Immature natural killer cell (primary cell): Measurements from ENCODE around the gene LRMDA. TPM values are rescaled to one million over a fixed set of nuclear protein-coding genes. Genes with fewer than 3 reads are reported as not detected.

Experiments used
- DNase-seq, 3 donors: peaks; one replicate each; pipeline ENCODE4 v3.0.0; 2022; ENCODE audit warnings: mixed read lengths in 1 of 3
- H3K27ac Mint-ChIP-seq, 6 donors: one replicate each; pipeline ENCODE4 v1.8.0; 2020; ENCODE audit warnings: mixed read lengths in 6 of 6, mild to moderate bottlenecking in 5 of 6, inconsistent platforms in 4 of 6, moderate library complexity in 3 of 6
- H3K27me3 Mint-ChIP-seq, 3 donors: one replicate each; pipeline ENCODE4 v1.8.0; 2020 to 2021; ENCODE audit warnings: low read depth in 3 of 3, mild to moderate bottlenecking in 3 of 3, mixed read lengths in 3 of 3, moderate library complexity in 3 of 3, inconsistent platforms in 1 of 3
- H3K36me3 Mint-ChIP-seq, 3 donors: one replicate each; pipeline ENCODE4 v1.8.0; 2020; ENCODE audit warnings: mixed read lengths in 3 of 3, inconsistent platforms in 2 of 3, mild to moderate bottlenecking in 2 of 3
- H3K4me1 Mint-ChIP-seq, 2 donors: one replicate each; pipeline ENCODE4 v1.8.0; 2020; ENCODE audit warnings: inconsistent platforms in 2 of 2, mild to moderate bottlenecking in 2 of 2, mixed read lengths in 2 of 2, moderate library complexity in 1 of 2
- H3K4me3 Mint-ChIP-seq, 5 donors: one replicate each; pipeline ENCODE4 v1.8.0; 2020; ENCODE audit warnings: mild to moderate bottlenecking in 5 of 5, mixed read lengths in 5 of 5, inconsistent platforms in 3 of 5, moderate library complexity in 3 of 5
- H3K9me3 Mint-ChIP-seq, 6 donors: one replicate each; pipeline ENCODE4 v1.8.0; 2020; ENCODE audit warnings: mild to moderate bottlenecking in 6 of 6, mixed read lengths in 6 of 6, inconsistent platforms in 4 of 6, moderate library complexity in 3 of 6
- polyA plus RNA-seq, 3 donors: library from polyadenylated mRNA; unstranded; fragments of 300-500 nt; fragmentation: Illumina TruSeq; gene quantifications; one replicate each; pipeline ENCODE4 v1.2.3, GENCODE V29; 2021

Gene LRMDA
- polyA plus RNA-seq, 3 donors from 2014 or later = 1.7 to 14.2 (median 2.3) TPM

- no peak overlapping the region for H3K4me3 Mint-ChIP-seq
- DNase-seq = no peak
- no peaks in the 10 kb centered on the region for H3K4me1 Mint-ChIP-seq
- H3K27ac Mint-ChIP-seq = no peak overlapping the region
- no peaks in the 10 kb centered on the region for H3K36me3 Mint-ChIP-seq
- H3K27me3 Mint-ChIP-seq = peaks cover 0 to 2% (median 0%) of the 10 kb centered on the region in 3 donors
- no peaks in the 10 kb centered on the region for H3K9me3 Mint-ChIP-seq
These were observed 600.6 kb downstream of the LRMDA start for GRCh38 chr10:76031769-76032699.

GRCh38 chr10:76032700-76033039 lies 601.2 kb downstream of the LRMDA start:
- Mint-ChIP-seq H3K9me3 (no peaks in the 10 kb centered on the region), H3K4me3 (no peak overlapping the region), H3K36me3 (no peaks in the 10 kb centered on the region), H3K27ac (no peak overlapping the region), H3K27me3 (peaks cover 0 to 2% (median 0%) of the 10 kb centered on the region in 3 donors), H3K4me1 (no peaks in the 10 kb centered on the region)
- DNase-seq = no peak

GRCh38 chr10:76033457-76034196 lies 602.2 kb downstream of the LRMDA start:
- H3K27me3 Mint-ChIP-seq = peaks cover 0 to 2% (median 0%) of the 10 kb centered on the region in 3 donors
- DNase-seq = no peak
- H3K4me1 Mint-ChIP-seq = no peaks in the 10 kb centered on the region
- H3K36me3 Mint-ChIP-seq = no peaks in the 10 kb centered on the region
- H3K9me3 Mint-ChIP-seq = no peaks in the 10 kb centered on the region
- H3K4me3 Mint-ChIP-seq = no peak overlapping the region
- no peak overlapping the region for H3K27ac Mint-ChIP-seq

GRCh38 chr10:76034353-76035205 lies 603.2 kb downstream of the LRMDA start:
- no peak overlapping the region for H3K27ac Mint-ChIP-seq
- no peak for DNase-seq
- peaks cover 0 to 2% (median 0%) of the 10 kb centered on the region in 3 donors for H3K27me3 Mint-ChIP-seq
- H3K4me3 Mint-ChIP-seq = no peak overlapping the region
- H3K36me3 Mint-ChIP-seq = no peaks in the 10 kb centered on the region
- no peaks in the 10 kb centered on the region for H3K9me3 Mint-ChIP-seq
- H3K4me1 Mint-ChIP-seq = no peaks in the 10 kb centered on the region

GRCh38 chr10:76035206-76036110 lies 604.0 kb downstream of the LRMDA start:
- no peak for DNase-seq
- Mint-ChIP-seq H3K27me3 (peaks cover 0 to 7% (median 0%) of the 10 kb centered on the region in 3 donors), H3K4me3 (no peak overlapping the region), H3K4me1 (no peaks in the 10 kb centered on the region), H3K9me3 (peaks cover 0 to under 1% (median 0%) of the 10 kb centered on the region in 6 donors), H3K27ac (no peak overlapping the region), H3K36me3 (no peaks in the 10 kb centered on the region)

GRCh38 chr10:76036111-76036940 lies 604.9 kb downstream of the LRMDA start:
- peaks cover 0 to 7% (median 0%) of the 10 kb centered on the region in 3 donors for H3K27me3 Mint-ChIP-seq
- H3K36me3 Mint-ChIP-seq = no peaks in the 10 kb centered on the region
- H3K4me3 Mint-ChIP-seq = no peak overlapping the region
- H3K9me3 Mint-ChIP-seq = peaks cover 0 to 1% (median 0%) of the 10 kb centered on the region in 6 donors
- H3K4me1 Mint-ChIP-seq = no peaks in the 10 kb centered on the region
- H3K27ac Mint-ChIP-seq = no peak overlapping the region
- DNase-seq = peak; percentile 3 to 18 (median 11)

DNA sequence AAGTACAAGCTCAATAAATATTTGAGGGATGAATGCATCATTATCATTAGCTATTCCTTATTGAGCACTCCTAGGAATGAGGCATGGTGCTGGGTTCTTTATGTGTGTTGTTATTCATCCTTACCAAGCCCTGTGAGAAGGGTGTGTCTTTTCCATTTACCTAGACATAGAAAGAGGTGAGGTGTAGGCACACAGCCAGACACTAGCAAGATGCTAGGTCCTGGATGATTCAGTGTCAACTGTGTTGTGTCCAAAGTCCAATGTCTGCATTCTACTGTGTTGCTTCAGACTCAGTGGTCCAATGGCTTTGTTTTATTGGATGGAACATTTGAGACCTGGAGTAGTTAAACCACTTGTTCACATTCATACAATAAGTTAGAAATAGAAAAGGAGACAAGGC lies 605.5 kb downstream of the LRMDA start:
- H3K4me1 Mint-ChIP-seq = no peaks in the 10 kb centered on the region
- H3K27me3 Mint-ChIP-seq = peaks cover 0 to 5% (median 0%) of the 10 kb centered on the region in 3 donors
- no peak overlapping the region for H3K4me3 Mint-ChIP-seq
- DNase-seq = no peak
- H3K9me3 Mint-ChIP-seq = peaks cover 0 to 1% (median 0%) of the 10 kb centered on the region in 6 donors
- H3K27ac Mint-ChIP-seq = no peak overlapping the region
- no peaks in the 10 kb centered on the region for H3K36me3 Mint-ChIP-seq

DNA sequence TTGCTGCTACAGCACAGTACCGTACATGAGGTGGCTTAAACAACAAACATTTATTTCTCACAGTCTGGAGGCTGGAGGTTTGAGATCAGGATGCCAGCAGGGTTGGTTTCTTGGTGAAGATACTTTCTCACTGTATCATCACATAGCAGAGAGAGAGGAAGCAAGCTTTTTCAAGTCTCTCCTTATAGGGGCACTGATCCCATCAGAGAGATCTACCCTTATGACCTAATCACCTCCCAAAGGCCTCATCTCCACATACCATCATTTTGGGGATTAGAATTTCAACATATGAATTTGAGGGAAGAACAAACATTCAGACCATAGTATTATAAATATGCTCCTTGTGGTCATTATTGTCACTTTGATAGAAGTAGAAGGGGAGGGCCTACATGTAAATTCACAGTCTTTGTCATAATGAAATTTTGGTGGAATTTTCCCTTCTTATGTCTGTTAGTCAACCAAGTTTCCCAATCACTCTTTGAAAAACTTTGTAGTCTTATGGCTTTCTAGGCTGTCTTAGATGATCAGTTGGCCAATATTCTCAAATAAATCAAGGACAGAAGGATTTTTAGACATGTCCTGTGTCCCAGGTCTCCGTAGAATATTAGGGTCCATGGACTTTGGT lies 606.2 kb downstream of the LRMDA start:
- Mint-ChIP-seq H3K36me3 (no peaks in the 10 kb centered on the region), H3K27ac (no peak overlapping the region), H3K4me1 (no peaks in the 10 kb centered on the region), H3K9me3 (peaks cover 0 to 1% (median 0%) of the 10 kb centered on the region in 6 donors), H3K4me3 (no peak overlapping the region), H3K27me3 (peaks cover 0 to 5% (median 0%) of the 10 kb centered on the region in 3 donors)
- no peak for DNase-seq

DNA sequence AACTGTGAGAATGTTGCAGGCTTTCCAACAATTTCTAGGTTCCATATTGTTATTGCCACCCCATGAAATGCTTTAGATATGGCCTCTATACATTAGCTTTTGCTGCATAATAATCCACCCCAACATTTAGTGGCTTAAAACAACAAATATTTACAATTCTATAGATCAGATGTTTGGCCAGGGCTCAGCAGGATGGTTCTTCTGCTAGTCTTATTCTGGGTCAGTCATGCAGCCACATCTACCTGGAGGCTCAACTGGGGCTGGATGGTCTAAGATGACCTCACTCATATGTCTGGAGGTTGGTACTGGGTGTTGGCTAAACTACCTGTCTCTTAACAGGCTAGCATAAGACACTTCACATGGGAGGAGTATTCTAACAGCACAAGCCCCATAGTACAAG lies 607.3 kb downstream of the LRMDA start:
- no peak for DNase-seq
- H3K9me3 Mint-ChIP-seq = peaks cover 0 to 1% (median 0%) of the 10 kb centered on the region in 6 donors
- H3K4me3 Mint-ChIP-seq = no peak overlapping the region
- peaks cover 0 to 5% (median 0%) of the 10 kb centered on the region in 3 donors for H3K27me3 Mint-ChIP-seq
- H3K4me1 Mint-ChIP-seq = no peaks in the 10 kb centered on the region
- no peaks in the 10 kb centered on the region for H3K36me3 Mint-ChIP-seq
- no peak overlapping the region for H3K27ac Mint-ChIP-seq

DNA sequence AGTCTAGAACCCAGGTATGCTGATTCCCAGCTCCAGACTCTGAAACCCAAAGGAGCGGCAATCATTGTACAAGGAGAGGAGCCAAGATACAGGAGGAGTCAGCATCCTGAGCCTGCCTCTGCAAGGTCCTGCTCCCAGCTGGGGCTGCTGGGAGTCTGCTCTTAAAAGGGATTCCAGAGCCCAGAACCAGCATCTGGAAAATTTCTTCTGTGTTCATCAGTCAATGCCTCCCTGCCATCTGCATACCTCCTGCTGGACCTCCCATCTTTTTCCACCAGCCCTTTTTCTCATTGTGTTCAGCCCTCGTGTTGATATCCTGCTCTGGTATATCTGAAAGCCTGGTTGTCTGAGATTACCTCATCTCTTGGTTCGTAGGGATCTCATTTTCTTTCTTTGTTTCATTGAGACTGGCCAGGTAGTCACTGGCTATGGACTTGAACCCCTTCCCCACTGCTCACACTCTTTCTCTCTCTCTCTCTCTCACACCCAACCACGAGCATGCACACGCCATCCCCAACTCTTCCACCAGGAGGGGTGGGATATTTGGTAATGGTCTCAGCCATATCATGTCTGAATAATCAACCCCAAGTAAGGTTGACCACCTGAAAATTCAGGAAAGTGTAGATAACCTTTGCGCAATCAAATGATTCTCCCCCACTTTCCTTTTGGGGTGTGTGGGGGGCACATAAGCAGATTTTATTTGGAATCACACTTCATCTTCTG lies 608.8 kb downstream of the LRMDA start:
- Mint-ChIP-seq H3K4me3 (no peak overlapping the region), H3K4me1 (no peaks in the 10 kb centered on the region), H3K27ac (no peak overlapping the region), H3K27me3 (peaks cover 0 to 5% (median 3%) of the 10 kb centered on the region in 3 donors), H3K9me3 (peaks cover 0 to 1% (median 0%) of the 10 kb centered on the region in 6 donors), H3K36me3 (no peaks in the 10 kb centered on the region)
- no peak for DNase-seq

DNA sequence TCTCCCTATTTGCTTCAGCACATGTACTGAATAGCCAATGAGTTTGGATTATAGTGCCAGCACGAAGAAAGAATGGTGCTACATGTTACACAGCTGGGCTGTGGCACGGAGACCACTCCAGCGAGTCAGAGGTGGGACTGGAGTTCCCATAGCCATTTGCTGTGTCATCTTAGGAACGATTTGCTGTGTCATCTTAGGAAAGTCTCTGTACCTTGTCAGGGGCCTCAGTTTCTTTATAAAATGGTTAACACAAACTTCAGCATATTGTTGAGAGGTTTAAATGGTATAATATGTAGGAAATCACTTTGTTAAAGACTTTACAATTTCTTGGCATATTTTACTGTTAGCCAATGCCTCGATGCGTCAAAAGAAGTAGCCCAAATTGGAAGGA lies 609.4 kb downstream of the LRMDA start:
- Mint-ChIP-seq H3K27ac (no peak overlapping the region), H3K36me3 (no peaks in the 10 kb centered on the region), H3K27me3 (peaks cover 0 to 5% (median 3%) of the 10 kb centered on the region in 3 donors), H3K9me3 (peaks cover 0 to 1% (median 0%) of the 10 kb centered on the region in 6 donors), H3K4me3 (no peak overlapping the region), H3K4me1 (no peaks in the 10 kb centered on the region)
- no peak for DNase-seq
